Cardiac fibroblast (primary cell): Measurements from ENCODE around the gene TMEM72.

ENCODE experiments used
- DNase-seq, 2 donors: peaks; one replicate each; pipeline versions ENCODE4 v3.0.0 to v3.0.0-alpha.2; 2010; ENCODE audit warnings: low read depth in 2 of 2
- H3K4me3 ChIP-seq, 2 donors: replicated peaks in 1 of 2; 1 replicate in 1 of 2; 2 replicates in 1 of 2; pipeline ENCODE4 v1.5.1; 2011; ENCODE audit warnings: low read depth in 2 of 2, low read length in 2 of 2, mild to moderate bottlenecking in 2 of 2, moderate library complexity in 1 of 2
- TF ChIP-seq, protein P1 (sequence below): IDR thresholded peaks from one replicate; pipeline ENCODE4 v1.5.1; 2011; ENCODE audit warnings: low read depth, mild to moderate bottlenecking, low read length, inconsistent platforms

The TMEM72 gene

DNA sequence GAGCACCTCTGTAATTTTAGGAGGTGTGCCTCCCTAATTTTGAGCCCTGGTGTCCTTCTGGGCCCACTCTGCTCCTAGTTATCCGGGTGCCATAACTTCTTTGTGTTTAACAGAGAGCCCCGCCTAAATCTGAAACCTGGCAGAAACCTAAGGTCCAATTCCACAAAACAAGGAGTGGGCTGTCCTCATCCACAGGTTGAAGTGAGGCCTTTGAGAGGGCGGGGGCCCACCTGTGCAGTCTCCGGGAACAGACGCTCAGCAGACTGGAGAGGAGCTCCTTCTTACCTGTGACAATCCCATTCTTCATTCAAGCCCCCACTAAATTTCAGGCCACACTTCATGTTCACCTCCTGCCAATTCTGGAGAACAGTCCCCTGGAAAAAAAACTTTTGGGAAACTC is 10.9 kb downstream of the TMEM72 start:
- no peak for DNase-seq
- TF ChIP-seq, protein P1, sequence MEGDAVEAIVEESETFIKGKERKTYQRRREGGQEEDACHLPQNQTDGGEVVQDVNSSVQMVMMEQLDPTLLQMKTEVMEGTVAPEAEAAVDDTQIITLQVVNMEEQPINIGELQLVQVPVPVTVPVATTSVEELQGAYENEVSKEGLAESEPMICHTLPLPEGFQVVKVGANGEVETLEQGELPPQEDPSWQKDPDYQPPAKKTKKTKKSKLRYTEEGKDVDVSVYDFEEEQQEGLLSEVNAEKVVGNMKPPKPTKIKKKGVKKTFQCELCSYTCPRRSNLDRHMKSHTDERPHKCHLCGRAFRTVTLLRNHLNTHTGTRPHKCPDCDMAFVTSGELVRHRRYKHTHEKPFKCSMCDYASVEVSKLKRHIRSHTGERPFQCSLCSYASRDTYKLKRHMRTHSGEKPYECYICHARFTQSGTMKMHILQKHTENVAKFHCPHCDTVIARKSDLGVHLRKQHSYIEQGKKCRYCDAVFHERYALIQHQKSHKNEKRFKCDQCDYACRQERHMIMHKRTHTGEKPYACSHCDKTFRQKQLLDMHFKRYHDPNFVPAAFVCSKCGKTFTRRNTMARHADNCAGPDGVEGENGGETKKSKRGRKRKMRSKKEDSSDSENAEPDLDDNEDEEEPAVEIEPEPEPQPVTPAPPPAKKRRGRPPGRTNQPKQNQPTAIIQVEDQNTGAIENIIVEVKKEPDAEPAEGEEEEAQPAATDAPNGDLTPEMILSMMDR = no peak
- H3K4me3 ChIP-seq = no peak overlapping the region

DNA sequence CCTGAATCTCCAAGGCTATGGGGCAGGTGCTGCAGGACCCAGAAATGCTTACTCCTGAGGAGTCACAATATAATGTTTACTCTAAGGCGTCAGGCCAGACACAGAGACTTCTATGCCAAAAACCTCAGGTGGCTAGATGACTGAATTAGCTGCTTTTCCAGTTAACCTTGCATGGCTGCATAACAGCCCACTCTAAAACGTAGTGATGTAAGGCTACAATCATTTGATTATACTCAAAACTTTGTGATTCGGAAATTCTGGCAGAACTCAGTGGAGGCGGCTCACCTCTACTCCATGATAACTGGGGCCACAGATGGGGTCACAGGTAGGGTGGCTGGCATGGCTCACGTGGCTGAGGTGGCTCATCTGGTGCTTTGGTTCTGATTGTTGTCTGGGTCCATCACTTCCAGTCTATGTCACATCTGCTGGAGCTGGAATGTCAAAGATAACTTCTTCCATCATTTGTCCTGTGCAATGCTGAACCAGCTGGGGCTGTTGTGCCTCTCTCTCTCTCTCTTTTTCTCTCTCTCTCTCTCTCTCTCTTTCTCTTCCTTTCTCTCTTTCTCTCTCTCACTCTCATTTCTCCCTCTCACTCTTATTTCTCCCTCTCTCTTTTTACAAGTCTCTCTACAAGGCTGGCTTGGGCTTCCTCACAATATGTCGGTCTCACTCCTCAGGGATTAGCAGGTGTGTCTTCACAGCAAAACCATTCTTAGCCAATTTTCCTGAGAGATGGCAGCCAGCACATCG is 11.8 kb downstream of the TMEM72 start:
- H3K4me3 ChIP-seq = no peak overlapping the region
- TF ChIP-seq, protein P1 = no peak
- DNase-seq = no peak

DNA sequence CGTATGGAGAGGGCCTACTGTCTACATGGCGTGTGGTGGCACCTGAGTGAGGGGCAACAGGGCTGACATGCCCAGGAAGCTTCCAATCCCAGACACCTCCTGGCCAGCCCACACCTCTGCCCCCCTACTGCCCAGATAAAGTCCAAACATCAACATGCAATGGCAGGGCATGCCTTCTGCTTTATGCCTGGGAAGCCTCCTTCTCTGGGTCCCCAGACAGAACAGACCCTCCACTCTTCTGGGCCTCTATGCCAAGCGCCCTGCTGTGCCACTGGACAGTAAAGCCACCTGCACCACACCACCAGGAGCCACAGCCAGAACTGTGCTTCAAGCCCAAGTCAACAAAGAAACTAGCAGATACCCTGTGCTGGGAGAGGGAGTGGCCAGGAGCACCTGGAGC is 12.5 kb downstream of the TMEM72 start:
- DNase-seq = no peak
- TF ChIP-seq, protein P1 = no peak
- H3K4me3 ChIP-seq = no peak overlapping the region

DNA sequence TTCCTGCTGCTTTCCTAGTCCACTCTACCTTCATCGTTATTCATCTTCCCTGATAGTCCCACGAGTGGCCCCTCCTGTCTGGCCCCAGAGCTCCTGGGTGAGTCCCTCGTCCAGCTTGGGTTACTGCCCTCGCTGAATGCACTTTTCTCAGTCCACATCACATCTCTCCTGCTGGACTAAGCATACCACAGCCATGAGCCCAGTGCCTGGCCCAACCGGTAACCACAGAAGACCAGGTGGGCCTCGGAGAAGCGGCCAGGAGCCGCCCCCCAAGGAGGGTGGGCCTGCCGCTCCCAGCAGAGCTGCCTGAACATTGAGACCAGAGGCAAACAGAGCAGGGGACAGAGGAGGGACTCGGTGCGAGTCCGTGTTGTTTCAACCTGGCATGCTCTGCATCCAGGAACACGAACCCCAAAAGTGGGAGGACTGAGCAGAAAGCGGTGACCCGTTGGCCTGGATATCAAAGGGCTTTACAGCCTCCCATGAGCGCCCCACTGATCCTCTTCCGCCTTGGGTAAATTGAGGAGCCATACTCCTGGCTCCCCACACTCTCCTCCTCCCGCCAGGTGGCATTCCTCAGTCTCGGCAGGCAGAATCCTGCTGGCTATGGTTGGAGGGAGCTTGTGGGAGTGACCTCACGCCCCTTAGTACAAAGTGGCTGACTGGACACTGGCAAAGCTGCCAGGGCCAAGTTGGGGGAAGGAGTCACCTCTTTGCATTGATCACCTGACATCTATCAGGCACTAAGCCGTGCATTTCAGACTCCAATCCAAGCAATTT is 13.3 kb downstream of the TMEM72 start:
- no peak for DNase-seq
- TF ChIP-seq, protein P1 = no peak
- H3K4me3 ChIP-seq = no peak overlapping the region

DNA sequence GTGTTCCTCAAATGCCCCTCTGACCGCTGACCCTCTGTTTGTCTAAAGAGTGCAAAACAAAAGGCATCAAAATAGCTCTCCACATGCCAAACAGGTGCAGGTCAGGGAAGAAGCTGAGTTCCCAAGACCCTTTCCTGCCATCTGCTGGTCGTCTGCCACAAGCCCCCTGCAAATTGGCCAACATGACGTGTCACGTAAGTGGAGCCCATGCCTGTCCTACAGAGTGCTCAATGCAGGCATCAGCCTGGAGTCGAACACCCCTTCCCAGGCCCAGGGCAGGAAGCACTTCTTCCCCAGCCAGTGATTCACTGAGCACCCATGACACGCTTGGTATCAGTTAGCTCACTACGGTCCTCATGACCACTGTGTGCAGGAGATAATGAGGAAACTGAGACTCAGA is 14.1 kb downstream of the TMEM72 start:
- peak in 1 of 2 donors; percentile 15 for DNase-seq
- TF ChIP-seq, protein P1 = peak; percentile 19
- H3K4me3 ChIP-seq = no peak overlapping the region

DNA sequence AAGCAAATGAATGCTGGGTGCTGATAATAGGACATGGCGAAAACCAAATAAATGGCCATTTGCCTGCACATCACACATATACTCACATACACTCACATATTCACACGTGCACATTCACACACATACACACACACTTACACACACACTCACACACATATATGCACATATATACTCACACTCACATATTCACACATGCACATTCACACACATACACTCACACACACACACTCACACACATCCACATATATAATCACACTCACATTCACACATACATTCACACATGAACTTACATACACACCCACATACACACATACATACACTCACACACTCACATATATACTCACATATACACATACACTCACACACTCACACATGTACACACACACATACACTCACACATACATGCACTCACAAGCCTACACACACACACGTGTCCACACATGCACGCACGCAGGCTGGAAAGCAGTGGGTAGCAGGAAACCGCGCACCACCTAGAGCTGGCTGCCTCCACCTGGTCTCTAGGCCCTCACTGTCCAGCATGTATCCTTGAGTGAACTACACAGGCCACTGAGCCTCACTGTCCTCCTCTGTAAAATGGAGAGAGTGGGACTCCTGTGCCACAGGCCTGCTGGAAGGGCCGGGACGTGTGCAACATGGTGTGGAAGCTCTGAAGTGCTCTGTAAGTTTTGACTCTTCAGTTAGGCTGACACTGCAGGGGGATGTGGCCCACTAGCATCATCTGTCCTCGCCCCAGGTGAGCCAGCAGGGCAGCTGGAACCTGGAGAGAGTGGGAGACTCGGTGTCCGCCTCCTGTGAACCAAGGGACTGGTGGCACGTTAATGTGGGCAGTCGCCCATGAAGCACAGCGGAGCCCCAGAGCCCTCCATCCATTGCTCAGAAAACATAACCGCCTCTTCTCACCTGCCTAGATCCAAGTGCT is 14.9 kb downstream of the TMEM72 start:
- DNase-seq = no peak
- H3K4me3 ChIP-seq = no peak overlapping the region
- TF ChIP-seq, protein P1 = no peak
